ENCODE data around the gene CELF2.
A peak's percentile ranks its signal among the peaks of the same experiment; 100 is the strongest.

Gene CELF2

DNA sequence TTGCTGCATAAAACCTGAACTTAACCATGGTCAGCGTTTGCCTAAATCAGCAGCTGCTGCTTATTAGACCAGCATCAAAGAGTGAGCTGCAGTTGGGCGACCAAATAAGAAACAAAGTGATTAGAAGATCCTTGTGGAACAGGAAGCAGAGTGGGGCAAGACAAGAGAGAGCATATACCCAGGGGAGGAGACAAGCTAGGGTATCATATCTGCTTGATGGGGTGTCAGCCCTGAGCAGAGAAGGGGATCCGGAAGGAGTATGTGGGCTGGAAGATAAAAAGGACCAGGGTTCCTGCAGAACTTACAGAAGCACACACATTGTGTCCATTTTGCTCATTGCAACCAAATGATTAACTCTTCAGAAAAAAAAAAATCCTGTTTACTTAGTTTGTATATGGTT lies 213.6 kb downstream of the CELF2 start:
- DNase-seq, result no peak

DNA sequence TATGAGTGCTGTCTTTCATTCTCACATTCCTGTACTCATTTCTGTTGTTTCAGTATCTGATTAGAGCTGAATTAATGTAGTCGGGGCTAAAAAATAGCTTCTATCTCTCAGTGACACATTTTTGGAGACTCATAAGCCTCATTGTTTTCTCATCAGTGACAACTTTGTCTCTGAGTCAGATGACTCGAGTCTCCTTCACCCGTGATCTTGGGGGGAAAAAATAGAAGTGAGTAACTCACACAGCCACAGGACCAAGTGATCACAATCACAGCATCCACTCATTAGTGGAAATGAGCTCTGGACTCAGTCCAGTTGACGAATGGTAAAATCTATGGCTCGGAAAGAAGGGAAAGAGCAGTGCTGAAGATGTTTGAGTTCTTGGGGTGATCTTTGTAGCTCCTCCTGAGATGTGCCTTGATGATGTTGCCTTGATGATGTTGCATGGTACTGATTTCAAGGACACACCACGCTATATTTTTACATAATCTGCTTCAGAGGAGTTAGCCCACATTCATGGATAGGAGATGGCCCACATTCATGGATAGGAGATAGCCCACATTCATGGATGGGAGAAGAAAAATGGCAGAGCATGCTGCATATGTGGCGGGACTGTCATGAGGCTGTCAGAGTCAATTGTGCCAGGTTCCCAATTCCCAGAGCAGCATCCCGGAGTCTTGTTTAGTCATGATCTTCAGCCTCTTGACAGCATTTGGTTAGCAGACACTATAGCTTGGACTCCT lies 214.7 kb downstream of the CELF2 start:
- DNase-seq, result no peak

DNA sequence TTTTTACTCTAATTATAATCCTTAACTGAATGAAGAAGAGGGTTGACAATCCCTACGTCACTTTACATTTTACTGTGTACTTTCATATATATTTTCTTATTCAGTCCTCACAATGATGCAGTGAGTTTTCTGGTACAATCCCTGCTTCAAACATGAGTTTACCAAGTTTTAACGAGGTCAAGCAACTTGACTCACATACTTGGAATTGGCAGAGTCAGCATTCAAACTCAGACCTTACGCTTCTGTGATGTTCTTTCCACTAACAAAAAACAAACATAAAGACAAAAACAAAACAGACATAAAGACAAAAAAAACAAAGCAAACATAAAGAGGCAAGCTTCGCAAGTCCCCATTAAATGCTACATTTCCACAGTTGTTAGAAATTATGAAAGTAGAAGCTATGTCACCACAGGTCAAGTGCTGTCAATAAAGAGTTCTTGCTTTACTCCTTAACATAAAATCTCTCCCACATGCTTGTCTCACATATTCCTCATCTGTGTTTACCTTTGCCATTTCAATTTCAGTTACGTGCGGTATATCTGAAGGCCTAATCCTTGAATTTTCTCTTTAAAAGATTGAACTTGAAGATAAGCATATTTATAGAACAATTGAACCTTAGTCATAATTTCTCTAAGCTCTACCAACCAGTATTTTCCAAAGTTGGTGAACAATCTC lies 217.3 kb downstream of the CELF2 start:
- no peak for DNase-seq

DNA sequence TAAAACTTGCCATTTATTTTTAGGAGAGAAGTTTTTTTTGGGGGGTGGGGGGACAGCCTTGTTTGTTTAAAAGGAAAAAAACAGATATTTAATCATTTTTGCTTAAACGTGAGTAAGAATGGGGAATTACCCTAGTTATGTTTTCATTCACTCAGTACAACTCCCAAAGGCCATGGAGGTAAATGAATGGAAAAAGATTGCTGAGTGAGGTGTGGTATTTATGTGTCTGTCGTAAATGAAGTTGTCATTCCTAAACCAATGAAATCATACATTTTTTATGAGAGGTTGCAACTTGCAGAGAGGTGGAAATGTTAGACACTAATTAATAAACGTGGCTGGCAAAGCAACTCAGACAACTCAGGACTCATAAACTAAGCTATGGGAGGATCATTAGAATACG lies 218.1 kb downstream of the CELF2 start:
- DNase-seq, result no peak

DNA sequence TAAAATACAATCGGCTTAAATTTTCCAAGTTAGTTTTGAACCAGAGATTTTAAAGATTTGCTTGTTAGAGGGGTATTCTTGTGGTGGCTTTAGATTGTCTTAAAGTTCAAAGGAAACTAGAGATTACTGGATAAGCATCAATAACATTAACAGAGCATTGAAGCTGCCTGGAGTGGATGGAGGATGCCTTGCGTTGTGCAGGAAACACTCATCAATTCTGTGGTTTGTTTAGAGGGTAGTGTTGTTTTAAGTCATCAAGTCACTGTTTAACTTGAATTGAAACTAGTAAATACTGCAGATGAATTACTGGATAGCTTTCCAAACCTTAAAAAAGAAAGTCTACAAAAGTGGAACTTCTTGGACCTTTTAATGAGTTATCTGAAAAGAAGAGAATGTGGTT lies 218.6 kb downstream of the CELF2 start:
- no peak for DNase-seq

DNA sequence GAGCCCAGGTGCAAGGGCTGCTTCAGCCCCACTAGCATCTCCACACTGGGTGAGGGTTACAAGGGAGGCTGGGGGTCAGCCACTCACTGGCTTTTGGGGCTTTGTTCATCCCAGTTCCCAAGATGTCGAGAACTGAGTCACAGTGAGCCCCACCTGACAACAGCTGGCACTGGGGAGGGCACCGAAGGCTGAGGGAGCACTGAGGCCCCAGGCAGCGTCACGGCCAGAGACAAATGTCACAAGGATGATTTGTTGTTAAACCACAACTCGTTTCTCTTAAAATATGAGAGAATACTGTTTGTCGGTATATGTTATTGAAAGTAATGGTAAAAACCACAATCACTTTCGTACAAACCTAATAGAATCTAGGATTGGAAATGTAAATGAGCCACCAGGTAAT lies 219.9 kb downstream of the CELF2 start:
- DNase-seq, result peak in 1 of 2 donors; percentile 48

DNA sequence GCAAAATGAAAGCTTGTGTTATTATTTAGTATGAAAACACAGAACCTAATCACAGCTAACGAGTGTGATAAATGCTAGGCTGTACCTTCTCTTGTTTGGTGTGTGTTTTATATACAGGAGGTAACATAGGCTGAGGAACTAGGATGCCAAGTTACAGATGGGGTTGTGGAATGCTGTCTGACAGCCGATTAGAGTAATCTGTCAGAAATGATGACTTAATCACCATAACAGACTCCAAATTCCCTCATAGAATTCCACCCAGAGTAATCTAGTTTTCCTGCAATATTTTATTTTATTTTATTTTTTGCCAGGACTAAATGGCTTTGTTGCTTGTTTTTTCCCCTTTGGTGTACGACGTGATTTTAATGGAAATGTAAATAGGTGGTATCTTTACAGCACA lies 221.2 kb downstream of the CELF2 start:
- DNase-seq, result no peak

DNA sequence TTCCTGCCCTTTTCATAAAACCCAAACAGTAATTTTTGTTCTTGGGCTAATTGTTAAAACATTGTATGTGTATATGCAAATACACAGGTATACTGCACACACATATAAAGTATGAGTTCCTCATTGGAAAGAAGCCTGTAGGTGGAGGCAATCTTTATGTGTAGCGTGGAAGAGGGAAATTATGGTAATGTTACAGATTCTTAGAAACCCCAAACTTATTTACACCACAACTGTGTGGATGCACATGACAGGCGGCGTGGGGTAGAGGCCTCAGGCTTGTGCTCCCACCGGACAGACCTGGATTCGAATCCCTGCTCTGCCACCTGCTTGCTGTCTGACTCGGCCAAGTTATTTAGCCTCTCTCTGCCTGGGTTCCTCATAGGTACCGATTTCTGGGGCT lies 223.0 kb downstream of the CELF2 start:
- no peak for DNase-seq

DNA sequence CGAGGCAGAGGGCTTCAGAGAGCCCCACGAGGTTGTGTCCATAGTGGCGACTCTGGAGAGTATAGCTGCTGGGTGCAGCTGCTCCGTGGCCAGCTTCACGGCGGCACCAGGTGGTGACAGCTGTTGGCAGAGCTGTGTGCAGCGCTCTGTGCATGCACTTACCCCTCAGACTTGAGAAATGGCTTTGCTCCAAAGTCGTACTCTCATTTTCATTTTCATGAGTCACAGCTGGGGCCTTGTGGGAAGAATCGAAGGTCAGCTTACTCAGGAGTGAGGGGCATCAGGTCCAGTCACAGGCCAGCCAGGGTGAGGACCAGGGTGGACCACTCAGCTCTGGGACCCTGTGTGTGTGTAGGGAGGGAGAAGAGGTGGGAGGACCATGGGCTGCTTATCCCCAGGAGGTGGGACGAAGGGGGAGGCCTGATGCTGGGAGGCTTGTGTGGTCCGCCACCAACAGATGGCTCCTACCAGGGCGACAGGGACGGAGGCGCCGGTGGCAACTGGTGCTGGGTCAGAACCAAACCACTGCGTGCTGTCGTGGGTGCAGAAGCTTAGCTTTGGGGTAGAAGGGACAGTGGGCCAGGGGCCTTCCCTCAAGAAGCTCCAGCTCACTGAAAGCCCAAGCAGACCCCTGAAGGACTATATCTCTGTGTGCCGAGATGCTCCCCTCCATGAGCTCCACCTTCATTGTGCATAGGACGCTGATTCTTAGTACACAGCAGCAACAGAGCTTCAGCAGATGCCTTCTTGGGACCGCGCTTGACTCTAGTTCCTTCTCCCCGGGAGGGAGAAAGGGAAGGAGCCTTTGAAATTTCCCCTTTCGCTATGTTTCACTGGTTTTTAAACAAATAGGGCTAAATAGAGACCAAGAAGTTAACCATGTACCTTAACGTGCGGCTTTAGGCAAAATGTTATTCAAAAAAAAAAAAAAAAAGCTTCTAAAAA lies 225.0 kb downstream of the CELF2 start:
- DNase-seq, result peak in 1 of 2 donors; percentile 43

DNA sequence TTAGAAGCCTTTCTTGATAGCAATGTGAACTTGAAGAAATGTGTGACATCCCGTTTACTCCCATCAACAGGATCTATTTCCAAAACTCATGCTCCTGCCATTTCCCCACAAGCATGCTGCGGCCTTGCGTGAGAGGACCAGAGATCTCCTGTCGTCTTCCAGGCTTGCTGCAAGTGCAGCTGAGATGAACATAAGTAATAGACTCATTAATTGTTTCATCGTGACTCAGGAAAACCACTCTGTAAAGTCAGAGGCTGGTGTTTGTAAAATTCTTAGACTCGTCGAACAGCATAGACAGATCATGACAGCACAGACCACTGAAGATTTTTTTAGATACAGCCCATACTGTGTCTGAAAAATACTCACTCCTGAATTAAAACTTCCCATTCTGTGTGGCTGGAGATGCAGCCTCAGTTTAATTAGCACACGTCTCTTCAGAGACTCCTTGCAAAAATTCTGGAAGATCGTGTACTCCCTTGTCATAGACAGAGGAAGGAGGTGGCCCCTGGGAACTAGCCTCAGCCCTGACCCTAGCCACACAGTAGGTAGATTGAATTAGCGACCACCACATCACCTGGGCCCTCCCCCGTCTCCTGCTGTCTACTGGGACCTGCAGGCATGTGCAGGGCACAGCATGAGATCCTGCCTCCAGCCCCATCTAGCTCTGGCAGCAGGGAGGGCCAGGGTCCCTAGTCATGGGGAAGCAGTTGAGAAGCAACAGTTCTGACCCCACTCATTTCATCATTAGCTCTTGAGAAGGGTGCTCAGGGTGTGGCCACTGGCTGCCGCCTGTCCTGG lies 226.0 kb downstream of the CELF2 start:
- no peak for DNase-seq

DNA sequence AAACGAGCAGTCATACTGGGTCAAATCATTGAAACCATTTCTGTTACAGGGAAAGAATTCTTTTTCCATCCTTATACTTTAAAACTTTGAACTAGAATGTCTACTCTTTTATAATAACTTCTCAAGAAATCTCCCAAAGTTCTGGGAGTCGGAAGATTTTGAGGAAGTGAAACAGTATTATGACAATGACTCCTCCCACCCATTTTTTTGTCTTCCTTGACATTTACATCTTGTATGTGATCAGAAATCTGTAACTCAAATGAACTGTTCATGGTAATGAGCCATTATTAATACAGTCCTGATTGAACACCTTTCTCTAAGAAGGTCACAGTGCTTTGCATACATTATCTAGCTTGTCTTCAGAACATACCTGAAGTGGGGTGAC lies 227.4 kb downstream of the CELF2 start:
- DNase-seq, result no peak

DNA sequence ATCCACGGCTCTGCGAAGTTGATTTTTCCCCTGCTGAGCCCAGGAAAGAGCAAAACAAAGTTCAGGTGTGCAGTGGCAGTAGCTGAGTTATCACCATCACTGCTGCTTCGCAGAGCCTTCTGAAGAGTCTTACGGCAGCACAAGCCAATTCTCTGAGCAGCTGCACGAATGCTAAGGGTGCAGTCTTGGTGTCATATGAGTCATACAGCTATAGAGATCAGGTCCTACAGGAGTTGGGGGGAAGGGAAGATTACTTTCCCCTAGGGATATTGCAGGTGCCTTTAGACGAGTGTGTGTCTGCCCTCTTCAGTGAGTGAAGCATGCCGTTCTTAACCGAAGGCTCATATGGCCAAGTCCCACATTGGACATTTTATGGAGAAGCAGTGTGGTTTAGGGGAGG lies 227.8 kb downstream of the CELF2 start:
- peak in 1 of 2 donors; percentile 24 for DNase-seq

DNA sequence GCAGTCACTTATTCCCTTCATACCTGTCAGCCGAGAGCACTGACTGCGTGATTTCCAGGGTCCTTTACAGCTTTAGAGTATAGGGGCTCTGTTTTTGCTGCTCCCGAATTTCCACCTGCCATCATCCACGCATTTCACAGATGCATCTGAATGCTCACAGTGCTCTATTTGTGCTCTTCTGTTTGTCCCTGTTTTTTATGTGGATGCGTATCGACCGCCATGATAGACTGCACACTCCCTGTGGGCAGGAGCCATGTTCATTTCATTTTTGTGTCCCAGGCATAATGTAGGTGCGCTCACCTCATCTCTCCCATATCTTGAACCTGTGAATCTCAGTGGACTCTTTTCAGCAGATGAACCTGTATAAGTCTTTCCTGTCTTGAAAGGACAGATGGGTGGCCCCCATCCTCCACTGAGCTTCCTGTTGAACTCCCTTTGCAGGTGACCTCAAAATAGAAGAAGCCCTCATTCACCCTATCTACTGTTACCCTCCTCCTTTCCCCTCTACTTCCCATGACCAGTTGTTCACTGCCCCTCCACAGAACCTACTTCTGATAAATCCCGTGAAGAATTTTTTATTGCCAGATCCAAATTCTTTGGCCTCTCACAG lies 228.4 kb downstream of the CELF2 start:
- DNase-seq, result no peak

DNA sequence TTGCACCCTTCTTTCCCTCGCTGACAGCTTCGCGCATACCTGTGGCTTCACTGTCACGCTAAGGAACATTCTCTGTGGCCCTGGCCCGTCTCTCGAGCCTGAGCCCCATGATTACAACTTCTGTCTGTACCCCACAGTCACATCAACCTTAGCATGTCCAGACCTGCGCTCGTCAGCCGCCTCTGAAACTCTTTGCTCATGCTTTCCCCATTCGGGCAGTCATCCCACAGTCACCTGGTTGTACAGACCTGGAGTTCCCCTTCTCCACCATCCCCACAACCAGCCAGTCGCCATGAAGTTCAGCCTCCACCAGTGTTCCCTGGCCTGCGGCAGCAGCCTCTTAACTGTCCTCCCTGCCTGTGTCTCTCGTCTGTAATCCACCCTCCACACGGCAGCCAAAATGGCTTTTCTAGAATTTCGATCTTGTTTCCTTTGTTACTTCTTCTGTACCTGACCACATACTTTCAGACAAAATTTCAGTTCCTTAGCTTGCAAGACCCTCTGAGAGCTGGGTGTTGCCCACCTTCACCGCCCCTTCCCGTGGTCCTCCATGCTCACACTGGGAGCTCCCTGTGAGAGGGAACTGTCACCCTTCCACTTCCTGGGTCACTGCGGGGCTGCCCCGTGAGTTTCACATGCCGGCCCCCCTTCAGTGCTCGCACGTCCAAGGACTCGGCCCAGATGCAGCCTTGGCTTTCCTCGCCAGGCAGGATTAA lies 229.2 kb downstream of the CELF2 start:
- DNase-seq, result no peak

DNA sequence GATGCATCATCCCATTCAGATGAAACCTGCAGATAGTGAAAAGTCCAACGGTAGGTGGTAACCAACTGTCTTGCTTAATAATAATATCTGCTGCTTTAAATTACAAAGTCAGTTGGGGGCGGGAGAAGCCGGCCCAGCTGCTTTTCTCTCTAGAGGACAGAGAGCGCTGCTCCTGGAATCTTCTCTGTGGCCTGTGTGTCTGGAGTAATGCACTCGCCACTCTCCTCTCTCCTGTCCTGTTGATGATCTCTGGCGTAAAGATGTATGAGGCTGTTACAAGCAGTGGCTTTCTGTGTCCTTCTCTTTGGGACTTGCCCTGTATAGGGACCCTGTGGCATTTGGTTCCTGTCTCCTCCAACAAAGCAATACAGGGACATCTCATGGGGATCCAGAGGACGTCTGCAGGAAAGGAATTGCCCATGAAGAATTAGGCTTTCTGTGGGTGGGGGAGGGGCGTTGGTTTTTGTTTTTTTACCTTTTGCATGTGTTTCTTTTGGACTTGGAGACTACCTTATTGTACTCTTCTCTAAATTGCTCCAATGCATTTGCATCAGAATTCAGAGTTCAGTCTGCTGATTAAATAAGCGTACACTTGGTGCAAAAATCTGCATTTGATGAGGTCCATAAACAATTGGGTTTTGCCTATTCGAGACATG lies 231.6 kb downstream of the CELF2 start:
- DNase-seq, result no peak

DNA sequence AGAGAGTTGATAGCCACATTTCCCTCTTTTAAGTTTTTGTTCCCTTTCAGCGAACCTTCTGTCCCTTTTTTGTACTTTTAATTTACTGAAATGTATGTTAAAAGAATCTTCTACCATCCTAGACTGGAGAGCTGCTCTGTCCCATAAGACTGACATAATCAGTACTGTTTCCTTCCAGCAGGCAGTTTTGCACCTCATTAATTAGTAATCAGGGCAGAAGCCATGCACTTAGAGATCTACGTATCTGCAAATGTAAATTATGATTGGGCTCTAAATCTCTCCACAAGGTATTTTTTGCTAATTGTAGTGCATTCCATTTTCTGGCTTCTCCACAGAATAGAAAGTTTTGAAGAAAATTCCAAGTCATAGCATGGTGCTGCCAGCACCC lies 232.1 kb downstream of the CELF2 start:
- DNase-seq, result no peak

DNA sequence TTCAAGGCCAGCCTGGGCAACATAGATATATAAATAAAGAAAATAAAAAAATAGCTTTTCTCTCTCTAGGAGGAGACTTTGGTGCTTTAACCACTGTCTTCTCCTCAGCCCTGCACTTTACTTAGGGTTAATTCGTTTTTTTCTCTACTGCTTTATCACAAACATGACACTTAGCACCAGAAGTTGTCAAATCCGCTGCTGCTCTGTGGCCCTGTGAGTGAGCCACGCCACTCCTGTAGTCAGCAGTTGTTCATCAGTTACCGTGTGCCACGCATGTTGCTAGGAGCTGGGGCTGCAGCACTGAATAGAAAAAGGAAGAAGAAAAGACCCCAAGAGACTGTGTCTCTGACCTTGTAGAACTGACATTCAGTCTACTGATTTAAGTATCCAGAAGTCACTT lies 232.6 kb downstream of the CELF2 start:
- DNase-seq, result no peak

DNA sequence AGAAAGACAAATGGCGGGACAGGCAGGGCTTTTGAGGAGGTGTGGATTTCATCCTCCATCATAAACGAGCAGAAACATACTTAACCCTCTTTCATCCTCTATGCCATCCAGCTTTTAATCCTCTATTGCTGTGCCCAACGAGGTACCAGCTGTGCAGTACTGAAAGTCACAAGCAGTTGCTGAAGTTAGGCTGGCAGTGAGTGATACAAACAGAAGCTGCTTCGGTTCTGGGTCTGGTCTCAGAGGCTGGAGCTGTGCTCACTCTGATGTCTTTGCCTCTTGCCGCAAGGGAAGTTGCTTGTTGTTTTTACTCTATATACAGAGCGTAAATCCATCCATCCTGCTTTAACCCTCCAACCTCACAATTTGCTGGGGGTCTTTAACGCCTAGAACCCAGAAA lies 235.2 kb downstream of the CELF2 start:
- no peak for DNase-seq

DNA sequence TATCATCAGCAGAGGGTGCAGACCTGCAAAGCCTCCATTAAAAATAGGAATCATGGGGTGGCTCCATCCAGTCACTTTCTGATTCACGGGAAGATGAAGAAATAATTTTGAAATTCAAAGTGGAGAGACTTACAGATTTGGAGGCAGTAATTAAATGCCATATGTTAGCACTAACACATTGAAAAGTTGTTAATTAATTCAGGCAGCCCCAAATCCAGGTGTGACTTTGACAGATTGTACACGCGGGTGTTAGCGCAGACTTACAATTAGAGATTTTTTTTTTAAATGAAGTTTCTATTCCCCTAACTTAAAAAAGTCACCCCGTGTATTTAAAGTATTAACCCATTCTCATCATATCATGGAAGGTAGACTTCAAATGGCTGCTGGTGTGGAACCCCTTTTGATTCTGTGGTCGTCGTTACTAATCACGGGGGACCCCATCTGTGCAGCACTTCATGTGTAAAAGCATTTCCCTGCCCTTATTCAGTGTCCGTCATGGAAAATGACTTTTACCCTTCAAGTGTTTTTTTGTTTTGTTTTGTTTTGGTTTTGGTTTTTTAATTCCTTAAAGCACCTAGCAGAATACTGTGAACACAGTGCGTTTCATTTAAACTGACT lies 235.8 kb downstream of the CELF2 start:
- DNase-seq, result no peak

DNA sequence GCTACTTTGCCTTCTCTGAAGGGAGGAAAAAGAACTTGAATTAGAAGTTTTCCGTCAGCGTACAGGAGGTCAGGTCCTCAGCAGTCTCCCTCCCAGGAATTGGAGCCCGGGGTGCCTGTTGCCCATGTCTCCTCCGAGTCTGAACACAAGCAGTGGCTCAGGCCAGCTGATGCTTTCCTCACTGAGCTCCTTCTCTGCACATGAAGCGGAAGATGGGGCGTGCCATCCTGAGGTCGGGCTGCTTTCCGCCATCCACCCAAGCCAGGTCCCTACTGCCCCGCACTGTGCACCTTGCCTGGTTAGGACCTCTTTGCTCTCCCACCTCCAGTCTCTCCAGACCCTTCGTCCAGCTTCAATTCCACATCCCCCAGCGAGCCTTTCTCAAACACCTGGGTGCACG lies 237.5 kb downstream of the CELF2 start:
- no peak for DNase-seq
